DND-41 (cell line): ENCODE measurements around the gene PYGM.

Experiments
- ATAC-seq: fragments of 200-7000 bp; cut with Tn5 transposase; 3 replicates; pipeline ENCODE4 v1.9.1; 2021; ENCODE audit warnings: low read depth; ENCODE audit not compliant: insufficient read depth
- DNase-seq: peaks from one replicate; pipeline ENCODE4 v3.0.0-alpha.2; 2020
- H2AFZ ChIP-seq: 2 replicates; pipeline ENCODE4 v1.6.0; 2012; ENCODE audit warnings: low read depth, low read length
- H3K27ac ChIP-seq: 2 replicates; pipeline ENCODE4 v1.5.1; 2012; ENCODE audit warnings: low read length, inconsistent platforms
- H3K27me3 ChIP-seq: fragments of 200-600 bp; sonication (generic); 2 replicates; pipeline ENCODE4 v1.6.0; 2012; ENCODE audit warnings: low read length, mild to moderate bottlenecking, inconsistent platforms; ENCODE audit not compliant: insufficient read depth, poor library complexity
- H3K36me3 ChIP-seq: 2 replicates; pipeline ENCODE4 v1.5.1; 2012; ENCODE audit warnings: low read length, inconsistent platforms; ENCODE audit not compliant: insufficient read depth
- H3K4me1 ChIP-seq: 2 replicates; pipeline ENCODE4 v1.5.1; 2012; ENCODE audit warnings: mild to moderate bottlenecking, low read length; ENCODE audit not compliant: insufficient read depth
- H3K4me2 ChIP-seq: 2 replicates; pipeline ENCODE4 v1.6.0; 2012; ENCODE audit warnings: mild to moderate bottlenecking, moderate library complexity, low read length, inconsistent platforms; ENCODE audit not compliant: insufficient read depth
- H3K4me3 ChIP-seq, 2 experiments: fragments of 200-600 bp in 1 of 2; shearing (Covaris generic) in 1 of 2; 2 replicates each; pipeline ENCODE4 v1.5.1; 2012 to 2016; ENCODE audit warnings: inconsistent platforms in 2 of 2, low read length in 2 of 2, mild to moderate bottlenecking in 2 of 2, low read depth in 1 of 2, moderate library complexity in 1 of 2
- H3K79me2 ChIP-seq: 2 replicates; pipeline ENCODE4 v1.6.0; 2012; ENCODE audit warnings: low read length, inconsistent platforms; ENCODE audit not compliant: insufficient read depth
- H3K9ac ChIP-seq: 2 replicates; pipeline ENCODE4 v1.6.0; 2012; ENCODE audit warnings: low read depth, mild to moderate bottlenecking, inconsistent platforms, low read length, moderate library complexity
- H3K9me3 ChIP-seq: 2 replicates; pipeline ENCODE4 v1.5.1; 2012; ENCODE audit warnings: low read length, moderate library complexity, mild to moderate bottlenecking, inconsistent platforms; ENCODE audit not compliant: insufficient read depth, severe bottlenecking
- H4K20me1 ChIP-seq: 2 replicates; pipeline ENCODE4 v1.6.0; 2012; ENCODE audit warnings: low read length; ENCODE audit not compliant: insufficient read depth
- CTCF ChIP-seq: IDR thresholded peaks from 2 replicates; pipeline ENCODE4 v1.5.1; 2012; ENCODE audit warnings: borderline replicate concordance, low read length, moderate library complexity, mild to moderate bottlenecking; ENCODE audit not compliant: poor library complexity, severe bottlenecking; ENCODE audit errors: extremely low read depth
- EZH2 ChIP-seq: IDR thresholded peaks from 3 replicates; pipeline ENCODE4 v1.6.1; 2012; ENCODE audit warnings: borderline replicate concordance, low read depth, mild to moderate bottlenecking, moderate library complexity, low read length, inconsistent platforms; ENCODE audit not compliant: severe bottlenecking

Gene PYGM

GRCh38 chr11:64721359-64721699 is 38.4 kb downstream of the PYGM start:
- ATAC-seq, result no peak
- H2AFZ ChIP-seq, result no peak overlapping the region
- no peak for DNase-seq
- no peaks in the 10 kb centered on the region for H3K79me2 ChIP-seq
- peaks cover 5% of the 10 kb centered on the region for H3K27me3 ChIP-seq
- no peak overlapping the region for H3K4me2 ChIP-seq
- H3K27ac ChIP-seq, result no peak overlapping the region
- peaks cover 13% of the 10 kb centered on the region for H3K4me1 ChIP-seq
- no peak overlapping the region for H3K4me3 ChIP-seq
- 0 out of 2 replicates have a peak, but pooled peaks cover 6% of the 10 kb centered on the region for H4K20me1 ChIP-seq
- H3K36me3 ChIP-seq, result no peaks in the 10 kb centered on the region
- no peaks in the 10 kb centered on the region for H3K9me3 ChIP-seq
- no peak for TF ChIP-seq CTCF
- TF ChIP-seq EZH2, result no peak
- no peak overlapping the region for H3K9ac ChIP-seq

GRCh38 chr11:64720640-64721358 is 39.0 kb downstream of the PYGM start:
- Histone ChIP-seq H3K4me3 (no peak overlapping the region), H3K79me2 (no peaks in the 10 kb centered on the region), H3K27me3 (peaks cover 7% of the 10 kb centered on the region), H3K27ac (no peak overlapping the region), H3K9me3 (no peaks in the 10 kb centered on the region), H3K9ac (no peak overlapping the region), H3K4me2 (no peak overlapping the region), H3K4me1 (peaks cover 13% of the 10 kb centered on the region), H4K20me1 (0 out of 2 replicates have a peak, but pooled peaks cover 6% of the 10 kb centered on the region), H2AFZ (no peak overlapping the region), H3K36me3 (no peaks in the 10 kb centered on the region)
- TF ChIP-seq CTCF (no peak), EZH2 (no peak)
- DNase-seq (no peak), ATAC-seq (no peak)

DNA sequence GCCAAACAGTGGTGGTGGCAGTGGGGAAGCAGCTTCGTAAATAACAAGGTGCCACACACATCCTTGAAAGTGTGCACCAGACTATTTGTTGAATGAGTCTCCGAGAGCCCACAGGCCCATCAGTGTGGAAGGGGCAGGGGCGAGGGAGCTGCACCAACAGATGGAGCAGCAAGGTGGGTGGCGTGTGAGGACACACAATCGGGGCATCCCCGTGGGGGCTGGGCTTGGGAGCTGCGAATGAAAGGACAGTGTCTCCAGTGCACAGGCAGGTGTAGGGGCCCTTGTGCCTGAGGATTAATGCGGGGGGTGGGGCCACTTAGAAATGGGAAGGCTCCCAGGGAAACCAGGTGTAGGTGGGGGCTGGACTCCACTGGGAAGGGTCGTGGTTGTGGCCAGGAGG is 39.6 kb downstream of the PYGM start:
- H3K36me3 ChIP-seq, result no peaks in the 10 kb centered on the region
- no peaks in the 10 kb centered on the region for H3K79me2 ChIP-seq
- ATAC-seq, result no peak
- TF ChIP-seq CTCF (no peak), EZH2 (no peak)
- peaks cover 14% of the 10 kb centered on the region for H3K27me3 ChIP-seq
- DNase-seq, result no peak
- H3K4me2 ChIP-seq, result no peak overlapping the region
- no peak overlapping the region for H3K9ac ChIP-seq
- peaks cover 13% of the 10 kb centered on the region for H3K4me1 ChIP-seq
- H3K9me3 ChIP-seq, result no peaks in the 10 kb centered on the region
- no peak overlapping the region for H3K27ac ChIP-seq
- H2AFZ ChIP-seq, result no peak overlapping the region
- 0 out of 2 replicates have a peak, but pooled peaks cover 6% of the 10 kb centered on the region for H4K20me1 ChIP-seq
- H3K4me3 ChIP-seq, result no peak overlapping the region
